ENCODE data around the gene ERF. TPM values are rescaled to one million over a fixed set of nuclear protein-coding genes. Genes with fewer than 3 reads are reported as not detected.
A peak's percentile ranks its signal among the peaks of the same experiment; 100 is the strongest.

ERF gene
- polyA plus RNA-seq (2011; rRNA removed), result 71.9 and 103 TPM in 2 replicates
- 115 and 150 TPM in 2 replicates for polyA plus RNA-seq (2012; cell fraction: cytosol; rRNA removed)
- polyA plus RNA-seq (2012; cell fraction: nucleus; rRNA removed), result 307 and 352 TPM in 2 replicates
- polyA plus RNA-seq (2017; fragmentation: RNase III; extraction: RNeasy Plus Mini Kit Qiagen cat#74134 plus additional on column Dnase treatment), result 107 to 123 TPM (median 120 TPM) in 3 replicates
- 113 and 120 TPM in 2 replicates for polyA minus RNA-seq (2011; rRNA and poly(A)+ RNA removed)

DNA sequence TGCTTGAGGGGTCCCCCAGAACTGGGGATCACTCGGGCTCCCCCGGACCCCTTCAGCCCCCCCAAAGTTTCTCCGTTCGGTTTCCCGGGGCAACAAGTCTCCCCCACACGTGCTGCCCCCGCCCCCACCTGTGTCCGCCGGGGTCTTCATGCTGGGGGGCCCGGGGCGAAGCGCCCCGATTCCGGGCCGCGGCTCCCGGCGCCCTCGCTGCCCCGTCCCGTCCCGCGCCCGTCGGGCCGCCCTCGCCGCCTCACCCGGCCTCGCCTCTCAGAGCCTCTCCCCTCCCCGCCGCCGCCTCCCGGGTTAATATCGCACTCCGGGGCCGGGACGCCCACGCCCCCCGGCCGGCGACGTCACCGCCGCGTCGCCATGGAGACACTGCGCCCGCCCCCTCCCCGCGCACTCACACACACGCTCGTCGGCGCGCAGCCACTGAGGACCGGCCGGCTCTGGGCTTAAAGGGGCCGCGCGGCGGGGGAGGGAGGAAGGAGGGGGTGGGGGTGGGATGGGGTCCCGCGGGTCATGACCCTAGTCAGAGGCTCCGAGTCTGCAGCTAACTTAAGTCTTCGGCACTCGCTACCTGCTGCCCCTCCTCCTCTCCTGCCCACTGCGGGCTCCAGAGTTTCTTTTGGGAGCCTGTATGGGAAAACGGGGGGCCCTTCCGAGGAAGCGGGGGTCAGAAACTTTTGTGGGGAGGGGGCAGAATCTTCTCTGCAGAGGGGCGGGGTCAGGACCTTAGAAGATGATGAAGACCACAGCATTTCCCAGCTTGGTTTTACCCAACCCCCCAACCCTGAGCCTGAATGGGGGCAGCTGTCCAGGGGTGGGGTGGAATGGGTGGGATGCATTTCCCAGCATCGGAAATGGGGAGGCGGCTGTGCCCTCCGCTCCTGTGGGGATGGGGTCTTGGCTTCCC, at the start of gene ERF:
Gene ERF, minus strand, starts transcription at position 279 of the 916 bp plus-strand sequence. Its CDS starts 129 bp downstream, at position 150.
- Histone ChIP-seq H3K4me3 (peak within 1 kb of the TSS; percentile 94), H3K27ac (peak within 1 kb of the TSS; percentile 94 to 96), H3K4me2 (peak within 1 kb of the TSS; percentile 92), H3K9me3 (no peaks in the 10 kb centered on the region), H3K4me1 (peaks cover 47% of the 10 kb centered on the region)
- ChIA-PET POLR2A (interaction anchor here (0.7 to 2.1 kb wide), 8 partner anchors 9 to 179 kb away, joined by 3 to 17 read pairs (median 3); partner anchors contain the start of genes GSK3A and ZNF574), CTCF (interaction anchor here (1.0 to 5.4 kb wide), 8 partner anchors 10 to 166 kb away, joined by 3 to 82 read pairs (median 6); partner anchors contain the start of genes GSK3A and POU2F2)
- under 1% methylated on average over 14 of the region's 75 CpGs for WGBS (ENCODE audit: missing lambda C conversion rate)
- DNase-seq (ENCODE audit: low read depth in 1 of 2, low spot score in 1 of 2) (peak; percentile 96 to 98), FAIRE-seq (no peak), ATAC-seq (peak; percentile 48 to 72)
- TF ChIP-seq, protein P1, sequence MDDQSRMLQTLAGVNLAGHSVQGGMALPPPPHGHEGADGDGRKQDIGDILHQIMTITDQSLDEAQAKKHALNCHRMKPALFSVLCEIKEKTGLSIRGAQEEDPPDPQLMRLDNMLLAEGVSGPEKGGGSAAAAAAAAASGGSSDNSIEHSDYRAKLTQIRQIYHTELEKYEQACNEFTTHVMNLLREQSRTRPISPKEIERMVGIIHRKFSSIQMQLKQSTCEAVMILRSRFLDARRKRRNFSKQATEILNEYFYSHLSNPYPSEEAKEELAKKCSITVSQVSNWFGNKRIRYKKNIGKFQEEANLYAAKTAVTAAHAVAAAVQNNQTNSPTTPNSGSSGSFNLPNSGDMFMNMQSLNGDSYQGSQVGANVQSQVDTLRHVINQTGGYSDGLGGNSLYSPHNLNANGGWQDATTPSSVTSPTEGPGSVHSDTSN (IDR thresholded peaks at IDR 0.05), result peak; percentile 68
- TF ChIP-seq FOSL2 (IDR thresholded peaks at IDR 0.05), result no peak
- TF ChIP-seq FOSL2 (CRISPR knock-in tag; IDR thresholded peaks at IDR 0.05), result peak; percentile 49; the same call in 1 of the 2 replicates
- TF ChIP-seq, protein P2, sequence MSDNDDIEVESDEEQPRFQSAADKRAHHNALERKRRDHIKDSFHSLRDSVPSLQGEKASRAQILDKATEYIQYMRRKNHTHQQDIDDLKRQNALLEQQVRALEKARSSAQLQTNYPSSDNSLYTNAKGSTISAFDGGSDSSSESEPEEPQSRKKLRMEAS (IDR thresholded peaks at IDR 0.05), result peak; percentile 6; the same call in 1 of the 2 replicates
- TF ChIP-seq, protein P3, sequence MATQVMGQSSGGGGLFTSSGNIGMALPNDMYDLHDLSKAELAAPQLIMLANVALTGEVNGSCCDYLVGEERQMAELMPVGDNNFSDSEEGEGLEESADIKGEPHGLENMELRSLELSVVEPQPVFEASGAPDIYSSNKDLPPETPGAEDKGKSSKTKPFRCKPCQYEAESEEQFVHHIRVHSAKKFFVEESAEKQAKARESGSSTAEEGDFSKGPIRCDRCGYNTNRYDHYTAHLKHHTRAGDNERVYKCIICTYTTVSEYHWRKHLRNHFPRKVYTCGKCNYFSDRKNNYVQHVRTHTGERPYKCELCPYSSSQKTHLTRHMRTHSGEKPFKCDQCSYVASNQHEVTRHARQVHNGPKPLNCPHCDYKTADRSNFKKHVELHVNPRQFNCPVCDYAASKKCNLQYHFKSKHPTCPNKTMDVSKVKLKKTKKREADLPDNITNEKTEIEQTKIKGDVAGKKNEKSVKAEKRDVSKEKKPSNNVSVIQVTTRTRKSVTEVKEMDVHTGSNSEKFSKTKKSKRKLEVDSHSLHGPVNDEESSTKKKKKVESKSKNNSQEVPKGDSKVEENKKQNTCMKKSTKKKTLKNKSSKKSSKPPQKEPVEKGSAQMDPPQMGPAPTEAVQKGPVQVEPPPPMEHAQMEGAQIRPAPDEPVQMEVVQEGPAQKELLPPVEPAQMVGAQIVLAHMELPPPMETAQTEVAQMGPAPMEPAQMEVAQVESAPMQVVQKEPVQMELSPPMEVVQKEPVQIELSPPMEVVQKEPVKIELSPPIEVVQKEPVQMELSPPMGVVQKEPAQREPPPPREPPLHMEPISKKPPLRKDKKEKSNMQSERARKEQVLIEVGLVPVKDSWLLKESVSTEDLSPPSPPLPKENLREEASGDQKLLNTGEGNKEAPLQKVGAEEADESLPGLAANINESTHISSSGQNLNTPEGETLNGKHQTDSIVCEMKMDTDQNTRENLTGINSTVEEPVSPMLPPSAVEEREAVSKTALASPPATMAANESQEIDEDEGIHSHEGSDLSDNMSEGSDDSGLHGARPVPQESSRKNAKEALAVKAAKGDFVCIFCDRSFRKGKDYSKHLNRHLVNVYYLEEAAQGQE (IDR thresholded peaks at IDR 0.05), result no peak
- TF ChIP-seq ESRRA (IDR thresholded peaks at IDR 0.05; ENCODE audit: borderline replicate concordance, low read length), result no peak
- TF ChIP-seq, protein P4, sequence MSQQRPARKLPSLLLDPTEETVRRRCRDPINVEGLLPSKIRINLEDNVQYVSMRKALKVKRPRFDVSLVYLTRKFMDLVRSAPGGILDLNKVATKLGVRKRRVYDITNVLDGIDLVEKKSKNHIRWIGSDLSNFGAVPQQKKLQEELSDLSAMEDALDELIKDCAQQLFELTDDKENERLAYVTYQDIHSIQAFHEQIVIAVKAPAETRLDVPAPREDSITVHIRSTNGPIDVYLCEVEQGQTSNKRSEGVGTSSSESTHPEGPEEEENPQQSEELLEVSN (IDR thresholded peaks at IDR 0.05; ENCODE audit: borderline replicate concordance, low read depth), result 0 out of 2 replicates have a peak, but pooled peaks have one; percentile 11
- peak; percentile 79; the same call in 1 of the 2 replicates for TF ChIP-seq MAZ (IDR thresholded peaks at IDR 0.05; ENCODE audit: borderline replicate concordance, low read depth, low read length)
- no peak for TF ChIP-seq MAFK (IDR thresholded peaks at IDR 0.05; ENCODE audit: partially characterized antibody)
- TF ChIP-seq, protein P5, sequence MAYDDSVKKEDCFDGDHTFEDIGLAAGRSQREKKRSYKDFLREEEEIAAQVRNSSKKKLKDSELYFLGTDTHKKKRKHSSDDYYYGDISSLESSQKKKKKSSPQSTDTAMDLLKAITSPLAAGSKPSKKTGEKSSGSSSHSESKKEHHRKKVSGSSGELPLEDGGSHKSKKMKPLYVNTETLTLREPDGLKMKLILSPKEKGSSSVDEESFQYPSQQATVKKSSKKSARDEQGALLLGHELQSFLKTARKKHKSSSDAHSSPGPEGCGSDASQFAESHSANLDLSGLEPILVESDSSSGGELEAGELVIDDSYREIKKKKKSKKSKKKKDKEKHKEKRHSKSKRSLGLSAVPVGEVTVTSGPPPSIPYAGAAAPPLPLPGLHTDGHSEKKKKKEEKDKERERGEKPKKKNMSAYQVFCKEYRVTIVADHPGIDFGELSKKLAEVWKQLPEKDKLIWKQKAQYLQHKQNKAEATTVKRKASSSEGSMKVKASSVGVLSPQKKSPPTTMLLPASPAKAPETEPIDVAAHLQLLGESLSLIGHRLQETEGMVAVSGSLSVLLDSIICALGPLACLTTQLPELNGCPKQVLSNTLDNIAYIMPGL (CRISPR knock-in tag; IDR thresholded peaks at IDR 0.05; ENCODE audit: borderline replicate concordance), result no peak
- no peak for TF ChIP-seq RAD21 (conservative IDR thresholded peaks at IDR 0.05 in 1 of 2, IDR thresholded peaks at IDR 0.05 in 1 of 2)
- TF ChIP-seq ZFP36 (IDR thresholded peaks at IDR 0.05; ENCODE audit: borderline replicate concordance, partially characterized antibody), result no peak
- no peak for TF ChIP-seq FOXS1 (CRISPR knock-in tag; IDR thresholded peaks at IDR 0.05)
- peak; percentile 96 for TF ChIP-seq POLR2A (IDR thresholded peaks at IDR 0.05; ENCODE audit: low read length)
- TF ChIP-seq, protein P6, sequence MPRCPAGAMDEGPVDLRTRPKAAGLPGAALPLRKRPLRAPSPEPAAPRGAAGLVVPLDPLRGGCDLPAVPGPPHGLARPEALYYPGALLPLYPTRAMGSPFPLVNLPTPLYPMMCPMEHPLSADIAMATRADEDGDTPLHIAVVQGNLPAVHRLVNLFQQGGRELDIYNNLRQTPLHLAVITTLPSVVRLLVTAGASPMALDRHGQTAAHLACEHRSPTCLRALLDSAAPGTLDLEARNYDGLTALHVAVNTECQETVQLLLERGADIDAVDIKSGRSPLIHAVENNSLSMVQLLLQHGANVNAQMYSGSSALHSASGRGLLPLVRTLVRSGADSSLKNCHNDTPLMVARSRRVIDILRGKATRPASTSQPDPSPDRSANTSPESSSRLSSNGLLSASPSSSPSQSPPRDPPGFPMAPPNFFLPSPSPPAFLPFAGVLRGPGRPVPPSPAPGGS (IDR thresholded peaks at IDR 0.05), result peak; percentile 97
- peak; percentile 90 for TF ChIP-seq PHF8 (IDR thresholded peaks at IDR 0.05; ENCODE audit: borderline replicate concordance, low read depth)
- peak; percentile 95 to 97; a peak in 4 of 5 replicates for TF ChIP-seq JUN (IDR thresholded peaks at IDR 0.05)
- 0 out of 3 replicates have a peak, but pooled peaks have one; percentile 13 for TF ChIP-seq SMC3 (IDR thresholded peaks at IDR 0.05)
- TF ChIP-seq, protein P7, sequence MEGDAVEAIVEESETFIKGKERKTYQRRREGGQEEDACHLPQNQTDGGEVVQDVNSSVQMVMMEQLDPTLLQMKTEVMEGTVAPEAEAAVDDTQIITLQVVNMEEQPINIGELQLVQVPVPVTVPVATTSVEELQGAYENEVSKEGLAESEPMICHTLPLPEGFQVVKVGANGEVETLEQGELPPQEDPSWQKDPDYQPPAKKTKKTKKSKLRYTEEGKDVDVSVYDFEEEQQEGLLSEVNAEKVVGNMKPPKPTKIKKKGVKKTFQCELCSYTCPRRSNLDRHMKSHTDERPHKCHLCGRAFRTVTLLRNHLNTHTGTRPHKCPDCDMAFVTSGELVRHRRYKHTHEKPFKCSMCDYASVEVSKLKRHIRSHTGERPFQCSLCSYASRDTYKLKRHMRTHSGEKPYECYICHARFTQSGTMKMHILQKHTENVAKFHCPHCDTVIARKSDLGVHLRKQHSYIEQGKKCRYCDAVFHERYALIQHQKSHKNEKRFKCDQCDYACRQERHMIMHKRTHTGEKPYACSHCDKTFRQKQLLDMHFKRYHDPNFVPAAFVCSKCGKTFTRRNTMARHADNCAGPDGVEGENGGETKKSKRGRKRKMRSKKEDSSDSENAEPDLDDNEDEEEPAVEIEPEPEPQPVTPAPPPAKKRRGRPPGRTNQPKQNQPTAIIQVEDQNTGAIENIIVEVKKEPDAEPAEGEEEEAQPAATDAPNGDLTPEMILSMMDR (IDR thresholded peaks at IDR 0.05), result no peak
- peak; percentile 87 for TF ChIP-seq MYC (IDR thresholded peaks at IDR 0.05; ENCODE audit: borderline replicate concordance, low read length)
- TF ChIP-seq CEBPB (IDR thresholded peaks at IDR 0.05), result no peak
- no peak for TF ChIP-seq HDAC2 (IDR thresholded peaks at IDR 0.05)
- TF ChIP-seq TP53 (CRISPR knock-in tag; IDR thresholded peaks at IDR 0.05), result peak; percentile 83; the same call in 1 of the 2 replicates
- no peak for TF ChIP-seq NFE2L2 (conservative IDR thresholded peaks at IDR 0.05; ENCODE audit: low read length)

Measured in A549 (cell line).